Measurements from ENCODE around the gene PTGFRN. TPM values are rescaled to one million over a fixed set of nuclear protein-coding genes. Genes with fewer than 3 reads are reported as not detected.
A peak's percentile ranks its signal among the peaks of the same experiment; 100 is the strongest.

PTGFRN gene
- total RNA-seq, 2 donors from 2014 or later, result 37.1 to 70.7 TPM

DNA sequence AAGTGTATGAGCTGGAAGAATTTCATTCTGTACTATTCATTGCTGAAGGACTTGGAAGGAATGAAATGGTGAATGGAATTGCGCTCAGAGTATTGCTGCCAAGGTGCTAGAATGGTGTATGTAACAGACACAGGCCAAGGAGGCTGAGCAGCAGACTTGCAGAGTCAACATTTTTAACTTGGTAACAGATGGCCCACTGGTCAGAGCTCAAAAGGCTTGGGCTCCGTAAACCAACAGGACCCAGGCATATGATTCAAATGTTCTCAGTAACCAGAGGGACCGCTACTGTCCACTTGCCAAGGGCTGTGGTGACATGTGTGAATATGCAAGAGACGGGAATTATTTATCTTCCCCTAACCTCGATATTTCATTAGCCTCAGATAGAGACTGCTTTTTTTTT lies 28.8 kb upstream of the PTGFRN start:
- no peak for DNase-seq (ENCODE audit: low spot score)
- TF ChIP-seq POLR2A (IDR thresholded peaks at IDR 0.05) (no peak), POLR2AphosphoS5 (IDR thresholded peaks at IDR 0.05) (no peak)
- TF ChIP-seq, protein P1, sequence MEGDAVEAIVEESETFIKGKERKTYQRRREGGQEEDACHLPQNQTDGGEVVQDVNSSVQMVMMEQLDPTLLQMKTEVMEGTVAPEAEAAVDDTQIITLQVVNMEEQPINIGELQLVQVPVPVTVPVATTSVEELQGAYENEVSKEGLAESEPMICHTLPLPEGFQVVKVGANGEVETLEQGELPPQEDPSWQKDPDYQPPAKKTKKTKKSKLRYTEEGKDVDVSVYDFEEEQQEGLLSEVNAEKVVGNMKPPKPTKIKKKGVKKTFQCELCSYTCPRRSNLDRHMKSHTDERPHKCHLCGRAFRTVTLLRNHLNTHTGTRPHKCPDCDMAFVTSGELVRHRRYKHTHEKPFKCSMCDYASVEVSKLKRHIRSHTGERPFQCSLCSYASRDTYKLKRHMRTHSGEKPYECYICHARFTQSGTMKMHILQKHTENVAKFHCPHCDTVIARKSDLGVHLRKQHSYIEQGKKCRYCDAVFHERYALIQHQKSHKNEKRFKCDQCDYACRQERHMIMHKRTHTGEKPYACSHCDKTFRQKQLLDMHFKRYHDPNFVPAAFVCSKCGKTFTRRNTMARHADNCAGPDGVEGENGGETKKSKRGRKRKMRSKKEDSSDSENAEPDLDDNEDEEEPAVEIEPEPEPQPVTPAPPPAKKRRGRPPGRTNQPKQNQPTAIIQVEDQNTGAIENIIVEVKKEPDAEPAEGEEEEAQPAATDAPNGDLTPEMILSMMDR (IDR thresholded peaks at IDR 0.05), result no peak
- WGBS, result 91% methylated on average over 5 of the region's 5 CpGs
- no peak overlapping the region for H3K27ac ChIP-seq
- intact Hi-C loops (cut with DNase I), result no loop called here
- H3K27me3 ChIP-seq (replicated peaks; ENCODE audit: insufficient read depth), result no peaks in the 10 kb centered on the region
- H3K4me1 ChIP-seq (replicated peaks), result no peaks in the 10 kb centered on the region
- no peak overlapping the region for H3K4me3 ChIP-seq
- no peaks in the 10 kb centered on the region for H3K36me3 ChIP-seq
- H3K9me3 ChIP-seq, result no peaks in the 10 kb centered on the region

- intact Hi-C loops (cut with DNase I), result no loop called here
- no peaks in the 10 kb centered on the region for H3K36me3 ChIP-seq
- TF ChIP-seq, protein P1 (IDR thresholded peaks at IDR 0.05), result no peak
- TF ChIP-seq POLR2A (IDR thresholded peaks at IDR 0.05) (no peak), POLR2AphosphoS5 (IDR thresholded peaks at IDR 0.05) (no peak)
- no peaks in the 10 kb centered on the region for H3K27me3 ChIP-seq (replicated peaks; ENCODE audit: insufficient read depth)
- H3K4me3 ChIP-seq, result no peak overlapping the region
- DNase-seq (ENCODE audit: low spot score), result no peak
- no peaks in the 10 kb centered on the region for H3K4me1 ChIP-seq (replicated peaks)
- H3K27ac ChIP-seq, result no peak overlapping the region
- 77% methylated on average over 9 of the region's 9 CpGs for WGBS
- no peaks in the 10 kb centered on the region for H3K9me3 ChIP-seq
Measured at GRCh38 chr1:116881879-116882520, 27.7 kb upstream of the PTGFRN start.

DNA sequence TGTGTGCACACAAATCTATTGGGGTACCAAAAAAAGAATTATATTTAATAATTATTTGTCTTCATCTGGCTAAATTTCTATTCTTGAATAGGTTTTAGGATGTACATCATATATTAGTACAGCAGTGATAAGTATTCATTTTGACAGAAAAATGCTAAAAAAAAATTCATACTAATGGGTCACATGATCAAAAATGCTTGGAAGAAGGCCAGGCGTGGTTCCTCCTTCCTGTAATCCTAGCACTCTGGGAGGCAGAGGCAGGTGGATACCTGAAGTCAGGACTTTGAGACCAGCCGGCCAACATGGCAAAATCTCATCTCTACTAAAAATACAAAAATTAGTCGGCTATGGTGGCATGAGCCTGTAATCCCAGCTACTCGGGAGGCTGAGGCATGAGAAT lies 26.9 kb upstream of the PTGFRN start:
- 81% methylated on average over 4 of the region's 4 CpGs for WGBS
- Histone ChIP-seq H3K27me3 (replicated peaks; ENCODE audit: insufficient read depth) (no peaks in the 10 kb centered on the region), H3K4me1 (replicated peaks) (no peaks in the 10 kb centered on the region), H3K9me3 (no peaks in the 10 kb centered on the region), H3K27ac (no peak overlapping the region), H3K36me3 (no peaks in the 10 kb centered on the region), H3K4me3 (no peak overlapping the region)
- TF ChIP-seq POLR2AphosphoS5 (IDR thresholded peaks at IDR 0.05), result no peak
- no peak for TF ChIP-seq POLR2A (IDR thresholded peaks at IDR 0.05)
- TF ChIP-seq, protein P1 (IDR thresholded peaks at IDR 0.05), result no peak
- DNase-seq (ENCODE audit: low spot score), result no peak
- intact Hi-C loops (cut with DNase I), result no loop called here

- no peaks in the 10 kb centered on the region for H3K27me3 ChIP-seq (replicated peaks; ENCODE audit: insufficient read depth)
- H3K27ac ChIP-seq, result no peak overlapping the region
- H3K4me1 ChIP-seq (replicated peaks), result no peaks in the 10 kb centered on the region
- 62% methylated on average over 1 of the region's 1 CpG for WGBS
- intact Hi-C loops (cut with DNase I), result no loop called here
- no peak overlapping the region for H3K4me3 ChIP-seq
- no peaks in the 10 kb centered on the region for H3K36me3 ChIP-seq
- no peaks in the 10 kb centered on the region for H3K9me3 ChIP-seq
- DNase-seq (ENCODE audit: low spot score), result peak; percentile 53
- TF ChIP-seq, protein P1 (IDR thresholded peaks at IDR 0.05), result no peak
- TF ChIP-seq POLR2AphosphoS5 (IDR thresholded peaks at IDR 0.05), result peak; percentile 66
Measured at GRCh38 chr1:116886291-116886878, 23.3 kb upstream of the PTGFRN start.

- Histone ChIP-seq H3K4me1 (replicated peaks) (no peaks in the 10 kb centered on the region), H3K27ac (no peak overlapping the region), H3K4me3 (no peak overlapping the region), H3K36me3 (no peaks in the 10 kb centered on the region), H3K9me3 (no peaks in the 10 kb centered on the region), H3K27me3 (replicated peaks; ENCODE audit: insufficient read depth) (no peaks in the 10 kb centered on the region)
- DNase-seq (ENCODE audit: low spot score), result no peak
- 90% methylated on average over 3 of the region's 3 CpGs for WGBS
- intact Hi-C loops (cut with DNase I), result no loop called here
- TF ChIP-seq POLR2A (IDR thresholded peaks at IDR 0.05) (no peak), POLR2AphosphoS5 (IDR thresholded peaks at IDR 0.05) (no peak)
- TF ChIP-seq, protein P1 (IDR thresholded peaks at IDR 0.05), result no peak
Measured at GRCh38 chr1:116887212-116887611, 22.5 kb upstream of the PTGFRN start.
